Thoracic aorta (tissue), 2 donors: Measurements from ENCODE around the gene TPX2. TPM values are rescaled to one million over a fixed set of nuclear protein-coding genes. Genes with fewer than 3 reads are reported as not detected.

Experiments used
- ATAC-seq: fragments of 150-250 bp; one replicate; pipeline ENCODE4 v1.8.0; 2017; ENCODE audit warnings: low read depth; ENCODE audit not compliant: insufficient number of reproducible peaks, low FRiP score
- DNase-seq: peaks from one replicate; pipeline ENCODE4 v3.0.0-alpha.2; 2020; ENCODE audit warnings: low spot score
- H3K27ac ChIP-seq, 2 donors: fragments of 200-600 bp; sonication (generic); 1 replicate in 1 of 2; 2 replicates in 1 of 2; pipeline ENCODE4 v1.5.1; 2016; ENCODE audit warnings: mild to moderate bottlenecking in 2 of 2, moderate library complexity in 2 of 2
- H3K27me3 ChIP-seq: fragments of 200-600 bp; sonication (generic); replicated peaks from 2 replicates; pipeline ENCODE4 v1.6.0; 2016; ENCODE audit warnings: mild to moderate bottlenecking; ENCODE audit not compliant: insufficient read depth
- H3K36me3 ChIP-seq: fragments of 200-600 bp; sonication (generic); one replicate; pipeline ENCODE4 v1.5.1; 2016
- H3K4me1 ChIP-seq, 2 donors: fragments of 200-600 bp; sonication (generic); 1 replicate in 1 of 2; 2 replicates in 1 of 2; pipeline versions ENCODE4 v1.5.1 to v1.6.0; 2016; ENCODE audit warnings: low read depth in 2 of 2, mild to moderate bottlenecking in 1 of 2; ENCODE audit not compliant: control insufficient read depth in 1 of 2
- H3K4me3 ChIP-seq: fragments of 200-600 bp; sonication (generic); 2 replicates; pipeline ENCODE4 v1.5.1; 2016; ENCODE audit warnings: mild to moderate bottlenecking
- H3K9me3 ChIP-seq: fragments of 200-600 bp; sonication (generic); 2 replicates; pipeline ENCODE4 v1.5.1; 2016
- total RNA-seq, 2 donors: library from RNA; depleted of rRNA; stranded (reverse); fragments of >200 nt; gene quantifications; one replicate each; pipeline versions ENCODE4 v1.1.0 to v1.2.3, GENCODE V29; 2016
- TF ChIP-seq, protein P1 (sequence below): fragments of 200-600 bp; sonication (generic); IDR thresholded peaks from one replicate; pipeline ENCODE4 v1.5.1; 2019; ENCODE audit warnings: antibody characterized with exemption

Gene TPX2
- total RNA-seq, 2 donors from 2014 or later, result 1.5 TPM

DNA sequence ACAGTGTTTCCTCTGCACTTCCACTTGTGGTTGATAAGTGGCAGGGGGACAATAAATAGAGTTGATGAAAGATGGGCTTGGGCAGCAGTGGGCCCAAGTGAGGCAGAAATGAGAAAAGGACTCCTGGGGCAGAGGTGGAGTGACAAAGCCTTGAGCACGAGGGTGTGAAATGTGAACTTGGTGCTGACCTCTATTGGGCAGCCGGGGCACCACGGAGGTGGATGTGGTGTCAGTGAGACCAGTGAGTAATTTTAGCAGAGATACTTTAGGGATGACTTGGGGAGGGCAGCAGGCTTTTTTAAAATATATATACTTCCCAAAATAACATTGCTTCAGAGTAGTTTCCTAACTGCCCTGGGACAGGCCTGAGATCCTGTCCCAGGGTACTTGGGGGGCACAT lies 49.5 kb downstream of the TPX2 start:
- Histone ChIP-seq H3K27ac (no peak overlapping the region), H3K9me3 (no peaks in the 10 kb centered on the region), H3K36me3 (no peaks in the 10 kb centered on the region), H3K4me3 (no peak overlapping the region), H3K4me1 (no peaks in the 10 kb centered on the region), H3K27me3 (no peaks in the 10 kb centered on the region)
- ATAC-seq, result no peak
- no peak for DNase-seq
- TF ChIP-seq, protein P1, sequence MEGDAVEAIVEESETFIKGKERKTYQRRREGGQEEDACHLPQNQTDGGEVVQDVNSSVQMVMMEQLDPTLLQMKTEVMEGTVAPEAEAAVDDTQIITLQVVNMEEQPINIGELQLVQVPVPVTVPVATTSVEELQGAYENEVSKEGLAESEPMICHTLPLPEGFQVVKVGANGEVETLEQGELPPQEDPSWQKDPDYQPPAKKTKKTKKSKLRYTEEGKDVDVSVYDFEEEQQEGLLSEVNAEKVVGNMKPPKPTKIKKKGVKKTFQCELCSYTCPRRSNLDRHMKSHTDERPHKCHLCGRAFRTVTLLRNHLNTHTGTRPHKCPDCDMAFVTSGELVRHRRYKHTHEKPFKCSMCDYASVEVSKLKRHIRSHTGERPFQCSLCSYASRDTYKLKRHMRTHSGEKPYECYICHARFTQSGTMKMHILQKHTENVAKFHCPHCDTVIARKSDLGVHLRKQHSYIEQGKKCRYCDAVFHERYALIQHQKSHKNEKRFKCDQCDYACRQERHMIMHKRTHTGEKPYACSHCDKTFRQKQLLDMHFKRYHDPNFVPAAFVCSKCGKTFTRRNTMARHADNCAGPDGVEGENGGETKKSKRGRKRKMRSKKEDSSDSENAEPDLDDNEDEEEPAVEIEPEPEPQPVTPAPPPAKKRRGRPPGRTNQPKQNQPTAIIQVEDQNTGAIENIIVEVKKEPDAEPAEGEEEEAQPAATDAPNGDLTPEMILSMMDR, result no peak

DNA sequence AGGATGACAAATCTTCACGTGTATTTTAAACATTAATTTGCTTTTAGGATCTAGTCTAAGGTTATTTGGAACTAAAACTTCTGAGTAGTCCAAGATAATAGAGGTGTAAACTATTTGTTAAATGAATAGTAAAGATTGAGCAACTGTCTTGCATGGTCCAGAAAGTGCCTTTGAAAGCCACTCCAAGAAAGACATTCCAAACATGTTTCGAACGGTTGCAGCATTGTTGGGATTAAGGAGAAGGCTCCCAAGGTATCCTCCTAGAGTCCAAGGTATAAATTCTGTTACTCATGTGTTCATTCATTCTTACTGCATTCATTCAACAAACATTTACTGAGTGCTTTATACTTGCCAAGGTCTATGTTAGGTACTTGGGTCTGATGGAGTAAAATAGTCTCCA lies 51.3 kb downstream of the TPX2 start:
- DNase-seq (no peak), ATAC-seq (no peak)
- no peak overlapping the region for H3K4me3 ChIP-seq
- no peaks in the 10 kb centered on the region for H3K9me3 ChIP-seq
- no peaks in the 10 kb centered on the region for H3K4me1 ChIP-seq
- H3K27ac ChIP-seq, result no peak overlapping the region
- H3K27me3 ChIP-seq, result no peaks in the 10 kb centered on the region
- no peaks in the 10 kb centered on the region for H3K36me3 ChIP-seq
- TF ChIP-seq, protein P1, result no peak

DNA sequence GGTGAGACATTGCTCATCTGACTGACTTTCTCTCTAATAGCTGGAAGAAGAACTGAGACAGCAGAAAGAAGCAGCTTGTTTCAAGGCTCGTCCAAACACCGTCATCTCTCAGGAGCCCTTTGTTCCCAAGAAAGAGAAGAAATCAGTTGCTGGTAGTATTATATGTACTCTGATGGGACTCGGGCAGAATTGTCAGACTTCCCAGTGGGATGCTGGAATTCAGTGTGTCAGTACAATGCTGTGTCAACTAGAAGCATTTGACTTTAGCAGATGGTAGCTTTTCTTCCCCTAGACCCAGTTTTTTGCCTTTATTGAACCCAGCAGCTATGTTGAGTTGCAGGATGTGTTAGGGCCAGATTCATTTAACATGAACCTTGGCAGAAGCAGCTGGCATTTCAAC lies 58.3 kb downstream of the TPX2 start:
- TF ChIP-seq, protein P1, result no peak

DNA sequence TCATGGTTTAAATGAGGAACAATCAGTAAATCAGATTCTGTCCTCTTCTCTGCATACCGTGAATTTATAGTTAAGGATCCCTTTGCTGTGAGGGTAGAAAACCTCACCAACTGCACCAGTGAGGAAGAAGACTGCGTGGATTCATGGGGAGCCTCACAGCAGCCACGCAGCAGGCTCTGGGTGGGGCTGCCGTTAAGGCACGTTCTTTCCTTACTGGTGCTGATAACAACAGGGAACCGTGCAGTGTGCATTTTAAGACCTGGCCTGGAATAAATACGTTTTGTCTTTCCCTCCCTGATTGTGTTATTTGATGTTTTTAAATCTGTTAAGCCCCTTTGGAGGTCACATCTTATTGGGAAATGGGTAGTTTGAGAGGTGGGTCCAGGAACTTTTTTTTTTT lies 62.4 kb downstream of the TPX2 start:
- TF ChIP-seq, protein P1, result no peak
- H3K9me3 ChIP-seq, result no peaks in the 10 kb centered on the region
- no peak overlapping the region for H3K4me3 ChIP-seq
- no peak for ATAC-seq
- no peaks in the 10 kb centered on the region for H3K27me3 ChIP-seq
- H3K36me3 ChIP-seq, result no peaks in the 10 kb centered on the region
- DNase-seq, result no peak
- peaks cover 3 to 5% of the 10 kb centered on the region in 2 donors for H3K4me1 ChIP-seq
- H3K27ac ChIP-seq, result no peak overlapping the region

More for the DNA sequence above, 58.3 kb downstream of the TPX2 start:
- Histone ChIP-seq H3K27me3 (no peaks in the 10 kb centered on the region), H3K9me3 (no peaks in the 10 kb centered on the region), H3K36me3 (no peaks in the 10 kb centered on the region), H3K4me3 (no peak overlapping the region), H3K4me1 (no peaks in the 10 kb centered on the region), H3K27ac (no peak overlapping the region)
- ATAC-seq (no peak), DNase-seq (no peak)

DNA sequence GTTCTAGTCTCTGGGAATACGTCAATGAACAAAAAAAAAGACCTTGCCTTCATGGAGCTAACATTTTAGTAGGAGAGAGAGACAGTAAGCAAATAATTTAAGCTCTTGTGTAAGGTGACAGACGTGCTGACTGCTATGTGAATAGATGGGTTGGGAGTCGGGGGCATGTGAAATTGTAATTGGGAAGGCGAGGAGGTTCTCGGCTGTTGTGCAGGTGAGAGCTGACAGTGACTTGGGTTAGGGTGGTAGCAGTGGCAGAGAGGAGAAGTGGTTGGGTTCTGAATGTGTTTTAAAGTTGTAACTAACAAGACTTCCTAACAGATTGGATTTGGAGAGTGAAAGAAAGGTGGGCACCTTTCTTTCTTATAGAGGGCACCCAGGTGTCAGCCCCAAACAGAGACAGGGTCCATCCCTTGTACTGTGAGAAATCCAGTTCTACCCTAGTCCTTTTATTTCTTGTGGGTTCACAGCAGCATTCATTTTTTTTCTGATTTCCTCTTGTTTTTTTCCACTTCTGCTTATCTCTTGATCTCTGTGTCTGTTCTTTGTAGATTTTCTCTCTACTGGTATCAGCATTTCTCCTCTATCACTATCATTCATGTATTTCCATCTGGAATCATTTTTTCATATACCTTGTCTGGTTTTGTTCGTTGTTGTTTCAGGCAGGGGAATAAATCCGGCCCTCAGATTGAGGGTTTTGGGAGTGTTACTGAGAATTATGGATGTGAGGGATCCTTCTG lies 64.6 kb downstream of the TPX2 start:
- ATAC-seq (no peak), DNase-seq (no peak)
- Histone ChIP-seq H3K27me3 (no peaks in the 10 kb centered on the region), H3K4me1 (peaks cover 10 to 23% of the 10 kb centered on the region in 2 donors), H3K36me3 (no peaks in the 10 kb centered on the region), H3K27ac (no peak overlapping the region), H3K9me3 (no peaks in the 10 kb centered on the region), H3K4me3 (no peak overlapping the region)
- TF ChIP-seq, protein P1, result no peak
